Stimulated activated CD4-positive, alpha-beta T cell treated with anti-CD3 and anti-CD28 coated beads, Interleukin-15, amount 100 ng/mL, for 24 hours (primary cell): Measurements from ENCODE around the gene SYT2.
"Not testable (repeated sequence)": the region's sequence is repeated elsewhere in the genome, so short reads cannot be mapped to it uniquely, and the experiment has no call there.

Source experiments
- DNase-seq: peaks from one replicate; pipeline ENCODE4 v3.0.0-alpha.2; 2020

Gene SYT2

DNA sequence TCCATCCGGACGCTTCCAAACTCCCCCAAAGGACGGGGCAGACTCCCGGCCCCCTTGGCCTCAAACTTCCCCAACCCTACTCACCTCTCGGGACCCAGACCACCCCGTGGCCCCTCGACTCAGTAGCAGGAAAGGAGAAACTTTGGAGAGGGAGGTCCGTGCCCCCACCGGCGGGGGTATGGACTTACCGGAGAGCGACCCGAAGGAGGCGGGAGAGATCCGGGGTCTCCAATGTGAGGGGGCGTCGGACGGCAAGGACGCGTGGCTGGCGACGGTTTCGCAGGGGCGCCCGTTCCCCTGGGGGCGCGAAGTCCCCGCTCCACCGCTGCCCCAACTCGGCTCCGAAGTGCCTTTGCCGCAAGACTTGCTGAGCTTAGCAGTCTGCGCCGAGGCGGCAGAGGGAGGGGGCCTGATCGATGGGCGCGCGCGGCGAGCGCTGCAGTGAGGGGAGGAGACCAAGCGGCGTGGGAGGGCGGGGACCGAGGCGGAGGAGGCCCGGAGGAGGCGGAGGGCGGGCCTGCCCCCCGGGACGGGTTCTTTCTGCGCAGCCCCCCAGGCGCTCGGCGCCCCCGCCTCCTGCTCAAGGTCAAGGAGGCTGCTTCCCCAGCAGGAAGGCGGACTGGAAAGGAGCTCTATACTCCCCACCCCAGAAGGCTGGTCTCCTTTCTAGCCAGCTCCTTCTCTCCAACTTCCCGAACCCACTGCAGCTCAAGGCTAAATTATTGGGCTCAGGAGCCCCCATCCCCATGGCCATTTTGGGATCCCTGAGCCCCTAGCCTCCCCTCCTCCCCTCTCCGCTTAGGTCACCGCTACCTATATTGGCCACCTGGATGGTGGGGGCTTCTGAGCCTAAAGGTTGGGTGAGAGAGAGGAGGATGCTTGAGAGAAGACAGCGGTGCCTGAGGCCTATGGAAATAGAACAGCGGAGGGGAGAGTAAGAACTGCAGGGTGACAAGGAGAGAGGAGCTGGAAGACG lies at the start of gene SYT2:
Gene SYT2, minus strand, starts transcription at position 385 of the 976 bp plus-strand sequence. CDS start 104,682 bp downstream, outside the sequence.
- DNase-seq = peak; percentile 41

DNA sequence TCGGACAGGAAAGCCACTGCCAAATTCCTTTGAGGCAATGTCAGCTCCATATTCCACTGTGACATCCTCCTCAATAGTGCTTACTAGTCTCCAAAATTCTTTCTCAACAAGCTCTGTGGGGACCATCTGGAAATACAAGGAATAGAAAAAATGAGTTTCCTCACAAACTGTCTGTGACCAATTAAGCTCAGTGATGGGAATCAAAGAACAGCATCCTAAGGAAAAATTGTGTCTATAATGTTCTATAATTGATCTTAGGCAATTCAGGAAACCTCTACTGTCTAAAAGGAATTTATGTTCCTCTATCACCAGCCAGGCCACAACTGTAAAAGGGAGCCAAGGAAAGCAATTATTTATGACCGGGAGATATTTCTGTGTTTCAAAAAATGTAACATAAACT lies 46.1 kb upstream of the SYT2 start:
- no peak for DNase-seq

DNA sequence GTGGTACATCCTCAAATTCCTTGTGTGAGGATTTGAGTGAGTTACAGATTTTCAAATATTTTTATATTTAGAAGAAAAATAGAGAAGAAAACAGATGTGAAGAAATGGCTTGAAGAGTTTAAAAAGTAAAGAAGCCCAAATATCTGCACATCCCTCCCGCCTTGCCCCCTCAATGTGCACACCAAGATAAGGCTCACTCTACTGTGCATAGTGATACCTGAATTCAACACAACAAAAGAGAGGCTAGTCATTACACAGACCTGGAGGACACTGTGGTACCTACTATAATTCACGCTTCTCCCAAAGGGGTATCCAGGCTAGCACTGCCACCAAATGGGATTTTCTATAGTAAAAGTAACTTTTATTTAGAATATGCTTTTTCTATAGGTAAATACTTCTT lies 44.0 kb upstream of the SYT2 start:
- no peak for DNase-seq

DNA sequence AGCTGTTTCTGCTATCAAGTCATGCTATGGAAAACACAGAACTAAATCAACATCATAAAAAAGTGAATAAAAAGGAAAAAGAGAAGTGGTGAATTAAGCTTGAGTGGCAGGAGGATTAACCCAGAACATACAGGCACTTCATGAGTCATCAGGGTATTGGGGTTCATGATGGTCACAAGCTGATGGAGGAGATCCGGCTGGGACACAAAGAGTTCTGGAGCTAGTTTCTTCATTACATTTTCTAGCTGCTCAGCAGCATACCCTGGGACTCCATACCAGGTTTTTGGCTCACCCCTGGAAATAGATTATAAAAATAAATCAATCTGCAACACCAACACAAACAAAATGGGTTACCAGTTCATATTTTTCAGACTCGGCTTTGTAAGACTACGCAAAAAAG lies 42.5 kb upstream of the SYT2 start:
- no peak for DNase-seq

DNA sequence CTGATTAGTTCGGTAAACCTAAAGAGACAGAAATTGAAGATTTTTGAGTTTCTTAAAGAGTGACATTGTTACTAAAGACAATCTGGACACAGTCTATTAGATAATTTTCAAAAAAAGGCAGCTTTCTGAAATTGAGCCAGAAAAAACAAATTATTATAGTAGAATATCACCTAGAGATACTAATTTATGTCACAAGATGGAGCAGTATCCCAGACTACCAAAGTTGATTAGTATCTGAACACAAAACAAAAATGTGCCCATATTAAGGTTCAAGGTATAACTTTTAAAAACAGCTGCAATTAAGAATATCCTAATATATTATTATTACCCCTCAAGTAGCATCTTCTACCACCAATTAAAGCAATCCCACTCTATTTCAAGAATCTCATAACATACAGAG lies 40.5 kb upstream of the SYT2 start:
- no peak for DNase-seq

DNA sequence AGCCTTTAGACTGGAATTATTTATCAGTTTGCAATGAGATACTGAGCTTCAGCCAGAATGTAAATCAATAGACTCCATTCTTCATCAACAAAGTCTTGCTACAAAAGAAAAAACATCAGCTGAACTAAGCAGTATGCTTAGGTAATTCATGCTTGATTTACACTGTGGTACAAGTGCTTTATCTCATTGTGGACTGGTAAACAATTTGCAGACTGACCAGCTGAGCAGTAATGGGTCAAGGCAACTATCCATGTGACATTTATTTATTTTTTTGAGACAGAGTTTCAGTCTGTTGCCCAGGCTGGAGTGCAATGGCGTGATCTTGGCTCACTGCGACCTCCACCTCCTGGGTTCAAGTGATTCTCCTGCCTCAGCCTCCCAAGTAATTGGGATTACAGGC lies 39.8 kb upstream of the SYT2 start:
- no peak for DNase-seq

DNA sequence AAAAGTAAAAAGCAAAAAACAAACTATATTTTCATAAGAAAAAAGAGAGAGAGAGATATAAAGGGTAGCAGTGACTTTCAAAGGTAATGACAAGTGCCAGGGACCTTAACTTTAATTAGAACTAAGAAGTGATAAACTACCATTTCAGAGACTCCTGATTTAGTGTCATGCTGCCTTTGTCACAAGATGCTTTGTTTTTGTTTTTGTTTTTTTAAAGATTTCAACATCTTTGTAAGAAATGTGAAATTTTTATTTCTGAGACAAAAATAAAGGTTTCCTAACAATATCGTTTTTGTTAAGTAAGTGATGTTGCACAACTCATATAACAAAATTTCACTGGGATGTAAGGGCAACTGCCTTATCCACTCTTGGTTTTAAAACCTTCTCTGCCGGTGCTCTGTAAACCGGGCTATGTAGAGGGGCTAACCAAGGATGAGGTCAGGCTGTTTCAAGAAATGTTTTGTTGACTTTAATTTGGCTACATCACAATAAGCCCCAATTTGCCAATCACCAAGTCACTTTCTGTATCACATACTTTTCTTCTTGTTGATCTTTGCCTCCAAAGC lies 35.2 kb upstream of the SYT2 start:
- DNase-seq = no peak

DNA sequence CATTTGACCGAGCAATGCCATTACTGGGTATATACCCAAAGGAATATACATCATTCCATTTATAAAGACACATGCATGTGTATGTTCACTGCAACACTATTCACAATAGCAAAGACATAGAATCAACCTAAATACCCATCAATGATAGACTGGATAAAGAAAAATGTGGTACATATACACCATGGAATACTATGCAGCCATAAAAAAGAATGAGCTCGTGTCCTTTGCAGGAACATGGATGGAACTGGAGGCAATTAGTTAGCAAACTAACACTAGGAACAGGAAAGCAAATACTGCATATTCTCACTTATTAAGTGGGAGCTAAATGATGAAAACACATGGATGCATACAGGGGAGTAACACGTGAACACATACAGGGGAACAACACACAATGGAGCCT lies 34.5 kb upstream of the SYT2 start:
- not testable (repeated sequence) for DNase-seq

DNA sequence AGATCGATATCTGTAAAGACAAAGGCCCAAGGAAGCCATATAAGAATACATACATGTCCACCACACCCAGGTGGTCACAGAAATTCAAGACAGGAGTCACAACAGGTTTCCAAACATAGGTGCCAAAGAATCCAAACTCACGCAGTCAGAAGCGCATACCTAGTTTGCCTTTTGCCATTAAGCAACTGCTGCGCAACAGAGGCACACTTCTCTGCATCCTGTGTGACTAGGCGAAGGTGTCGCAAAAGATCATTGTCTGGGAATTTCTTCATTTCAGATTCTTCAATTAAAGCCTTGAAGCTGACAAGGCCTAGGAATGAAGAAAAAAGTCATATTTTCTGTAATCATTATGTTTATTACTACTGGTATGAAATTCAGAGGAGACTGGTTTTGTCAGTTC lies 32.2 kb upstream of the SYT2 start:
- no peak for DNase-seq

DNA sequence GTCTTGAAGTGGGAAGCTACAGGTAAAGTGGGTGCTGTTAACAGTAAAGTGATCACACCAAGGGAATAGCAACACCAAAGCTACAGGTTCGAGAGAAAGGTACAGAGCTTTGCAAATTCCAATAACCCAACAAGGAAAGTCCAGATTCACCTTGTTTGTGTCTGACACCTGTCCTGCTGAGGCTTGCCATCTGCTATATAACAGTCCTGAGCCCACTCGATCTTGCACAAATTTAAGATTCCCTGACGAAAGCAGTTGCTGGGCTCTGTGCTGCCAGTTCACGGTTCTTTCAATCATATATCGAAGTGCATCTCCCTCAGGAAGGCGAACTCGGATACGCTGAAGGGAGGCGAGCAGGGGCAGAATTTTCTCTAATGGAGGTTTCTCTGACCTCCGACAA lies 23.0 kb upstream of the SYT2 start:
- no peak for DNase-seq

DNA sequence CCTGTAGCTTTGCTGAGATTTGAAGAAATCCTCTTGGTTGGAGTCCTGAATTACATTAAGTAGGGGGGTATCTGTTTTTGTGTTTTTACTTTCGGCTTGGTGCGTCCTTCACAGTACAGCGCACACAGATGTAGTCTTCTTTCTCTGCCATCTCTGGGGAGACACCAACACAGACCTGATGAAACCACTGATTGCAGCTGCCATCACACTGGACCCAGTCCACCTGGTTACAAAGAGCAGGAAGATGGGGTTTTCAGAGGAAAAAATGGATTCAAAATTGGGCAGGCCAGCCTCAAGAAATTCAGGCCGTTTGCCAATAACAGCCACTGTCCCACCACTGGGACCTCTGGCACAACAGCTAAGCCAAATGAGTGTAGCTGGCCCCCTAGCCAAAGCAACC lies 18.7 kb upstream of the SYT2 start:
- no peak for DNase-seq

DNA sequence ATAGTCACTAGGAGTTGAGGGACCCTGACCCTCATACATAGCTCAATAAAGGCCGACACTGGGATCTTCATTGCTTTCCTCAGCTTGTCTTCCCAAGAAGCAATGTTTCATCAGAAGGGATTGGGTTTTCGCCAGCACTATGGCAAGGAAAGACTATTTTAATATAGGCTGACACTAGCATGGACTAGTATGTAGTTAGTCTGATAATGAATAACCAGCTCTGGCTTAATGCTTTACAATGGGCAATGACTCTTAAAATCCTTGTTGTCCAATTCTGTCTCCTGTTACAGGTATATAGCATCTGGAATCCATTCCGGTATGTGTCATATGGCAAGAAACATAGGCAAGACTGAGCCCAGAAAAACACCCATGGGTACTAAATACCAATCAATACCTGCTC lies 15.3 kb upstream of the SYT2 start:
- DNase-seq = no peak

DNA sequence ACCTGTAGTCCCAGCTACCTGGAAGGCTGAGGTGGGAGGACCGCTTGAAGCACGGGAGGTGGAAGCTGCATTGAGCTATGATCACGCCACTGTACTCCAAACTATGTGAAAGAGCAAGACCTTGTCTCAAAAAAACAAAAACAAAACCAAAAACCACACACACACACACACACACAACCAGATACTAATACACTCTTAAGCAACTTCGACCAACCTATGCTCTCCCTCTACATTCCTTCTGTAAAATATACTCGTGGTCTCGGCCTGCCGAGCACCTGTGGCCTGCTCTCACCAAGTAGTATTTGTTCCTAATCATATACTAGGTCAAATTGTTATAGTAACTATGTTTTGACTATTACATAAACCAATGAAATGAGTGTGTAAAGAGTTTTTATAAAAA lies 13.5 kb upstream of the SYT2 start:
- DNase-seq = no peak

DNA sequence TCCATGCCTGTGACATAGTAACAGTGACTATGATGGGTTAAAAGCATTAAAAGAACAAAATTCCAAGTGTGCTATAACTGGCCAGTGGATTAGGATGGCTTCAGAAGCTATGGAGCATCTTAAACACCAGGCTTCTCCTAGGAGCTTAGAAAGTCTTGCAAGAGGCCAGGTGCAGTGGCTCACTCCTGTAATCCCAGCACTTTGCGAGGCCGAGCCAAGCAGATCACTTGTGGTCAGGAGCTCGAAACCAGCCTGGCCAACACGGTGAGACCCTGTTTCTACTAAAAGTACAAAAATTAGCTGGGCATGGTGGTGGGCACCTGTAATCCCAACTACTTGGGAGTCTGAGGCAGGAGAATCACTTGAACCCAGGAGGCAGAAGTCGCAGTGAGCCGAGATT lies 12.8 kb upstream of the SYT2 start:
- DNase-seq = not testable (repeated sequence)

DNA sequence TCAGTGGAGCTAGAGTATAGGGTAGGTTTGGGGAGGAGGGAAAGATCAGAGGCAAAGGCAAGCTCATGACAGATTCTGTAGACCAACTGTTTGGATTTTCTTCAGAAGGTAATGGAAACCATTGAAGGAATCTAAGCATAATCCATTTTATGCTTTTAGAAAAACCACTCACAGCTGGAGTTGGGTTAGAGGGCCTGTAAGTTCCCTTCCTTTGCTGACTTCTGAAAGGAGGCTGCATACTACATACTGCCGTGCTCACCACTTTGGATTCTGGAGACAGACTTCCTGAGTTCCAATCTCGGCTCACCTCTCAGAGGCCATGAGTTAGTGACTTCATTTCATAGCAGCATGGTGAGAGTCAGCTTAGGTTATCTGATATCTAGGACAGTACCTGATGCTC lies 6.4 kb upstream of the SYT2 start:
- DNase-seq = no peak

DNA sequence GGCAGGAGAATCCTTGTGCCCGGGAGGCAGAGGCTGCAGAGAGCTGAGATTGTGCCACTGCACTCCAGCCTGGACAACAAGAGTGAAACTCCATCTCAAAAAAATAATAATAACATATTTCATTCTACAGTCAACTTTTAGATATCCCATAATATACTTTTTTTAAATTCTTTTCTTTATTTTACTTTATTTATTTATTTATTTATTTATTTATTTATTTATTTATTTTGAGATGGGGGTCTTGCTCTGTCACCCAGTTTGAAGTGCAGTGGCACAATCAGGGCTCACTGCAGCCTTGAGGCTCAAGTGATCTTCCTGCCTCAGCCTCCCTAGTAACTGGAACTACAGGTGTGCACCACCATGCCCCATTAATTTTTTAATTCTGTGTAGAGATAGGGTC lies 3.9 kb upstream of the SYT2 start:
- not testable (repeated sequence) for DNase-seq

DNA sequence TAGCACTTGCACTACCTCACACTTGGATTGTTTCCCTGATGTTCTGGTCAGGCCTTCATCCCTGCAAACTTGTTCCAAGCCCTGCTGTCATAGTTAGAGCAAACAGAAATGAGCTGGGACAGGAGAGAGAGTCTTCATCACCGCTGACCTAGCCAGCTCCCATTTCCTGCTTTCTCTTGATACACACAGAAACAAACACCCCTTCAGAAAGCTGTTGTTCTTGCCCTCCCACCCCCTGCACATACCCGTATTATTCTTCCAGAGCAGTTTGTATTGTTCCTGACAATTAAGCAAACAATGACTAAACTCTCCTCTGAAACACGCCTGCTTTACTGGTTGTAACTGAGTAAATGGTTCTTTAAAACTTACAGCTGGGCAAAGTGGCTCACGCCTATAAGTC lies 2.9 kb upstream of the SYT2 start:
- no peak for DNase-seq

DNA sequence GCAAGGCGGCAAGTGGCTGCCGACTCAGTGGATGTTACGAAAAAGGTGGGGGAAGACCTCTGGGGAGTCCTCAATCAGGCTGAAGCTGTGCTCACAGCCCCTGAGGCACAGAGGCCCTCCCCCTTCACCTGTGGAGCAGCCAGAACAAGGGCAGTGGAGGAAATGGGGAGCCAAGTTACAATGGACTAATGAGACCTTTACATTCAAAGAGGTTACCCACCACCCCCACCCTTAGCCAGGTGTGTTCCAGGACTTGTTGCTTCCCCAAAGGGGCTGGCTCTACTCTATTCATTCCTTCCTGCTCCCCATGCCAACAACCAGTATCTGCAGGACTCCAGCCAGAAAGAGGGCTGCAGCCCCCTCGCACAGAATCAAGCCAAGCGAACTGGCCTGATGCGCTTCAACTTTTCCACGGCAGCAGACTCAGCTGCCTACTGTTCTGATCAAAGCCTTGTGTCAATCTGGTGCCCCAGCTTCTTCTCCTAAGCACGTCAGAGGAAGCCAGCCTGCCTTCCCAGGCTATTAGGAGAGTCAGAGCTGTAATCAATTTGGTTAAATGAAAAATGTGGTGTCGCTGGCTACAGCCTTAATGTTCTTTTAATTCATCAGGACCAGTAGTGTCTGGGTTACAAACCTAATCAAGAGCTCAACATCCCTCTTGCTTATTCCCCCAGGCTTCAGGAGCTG lies 1.8 kb upstream of the SYT2 start:
- no peak for DNase-seq

DNA sequence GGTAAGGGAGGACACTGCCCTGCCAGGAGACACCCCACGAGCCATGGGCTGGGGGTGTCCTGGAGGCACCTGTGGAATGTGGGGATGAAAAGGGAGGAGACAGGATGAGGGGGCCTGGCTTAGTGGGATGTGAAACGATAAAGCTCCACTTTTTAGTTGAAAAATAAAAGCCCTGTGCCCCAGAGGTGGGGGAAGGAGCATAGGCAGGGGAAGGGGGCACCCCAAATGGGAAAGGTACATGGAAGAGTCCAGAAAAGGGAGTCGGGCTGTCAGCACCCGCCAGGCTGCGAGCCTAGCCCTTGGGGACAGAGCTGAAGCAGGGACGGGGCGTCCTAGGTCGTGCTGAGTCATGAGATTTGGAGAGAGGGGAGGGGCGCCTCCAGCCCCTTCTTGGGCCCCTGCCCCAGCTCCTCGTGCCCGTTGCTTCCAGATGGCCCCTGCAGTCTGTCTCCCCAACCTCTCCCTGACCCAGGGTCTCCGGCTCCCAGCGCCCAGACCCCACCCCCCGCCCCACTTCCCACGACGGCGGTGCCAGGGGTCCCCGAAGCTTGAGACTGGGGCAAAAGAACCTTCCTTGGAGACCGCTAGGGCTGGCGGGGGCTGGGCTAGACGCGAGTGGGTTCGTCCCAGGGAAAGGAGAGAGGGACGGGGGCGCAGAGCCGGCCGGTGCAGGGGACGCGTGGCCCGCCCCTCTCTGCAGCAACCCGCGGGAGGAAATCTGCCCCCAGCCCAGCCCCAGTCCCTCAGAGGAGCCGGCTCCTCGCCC lies 795 bp downstream of the SYT2 start:
- DNase-seq = no peak

DNA sequence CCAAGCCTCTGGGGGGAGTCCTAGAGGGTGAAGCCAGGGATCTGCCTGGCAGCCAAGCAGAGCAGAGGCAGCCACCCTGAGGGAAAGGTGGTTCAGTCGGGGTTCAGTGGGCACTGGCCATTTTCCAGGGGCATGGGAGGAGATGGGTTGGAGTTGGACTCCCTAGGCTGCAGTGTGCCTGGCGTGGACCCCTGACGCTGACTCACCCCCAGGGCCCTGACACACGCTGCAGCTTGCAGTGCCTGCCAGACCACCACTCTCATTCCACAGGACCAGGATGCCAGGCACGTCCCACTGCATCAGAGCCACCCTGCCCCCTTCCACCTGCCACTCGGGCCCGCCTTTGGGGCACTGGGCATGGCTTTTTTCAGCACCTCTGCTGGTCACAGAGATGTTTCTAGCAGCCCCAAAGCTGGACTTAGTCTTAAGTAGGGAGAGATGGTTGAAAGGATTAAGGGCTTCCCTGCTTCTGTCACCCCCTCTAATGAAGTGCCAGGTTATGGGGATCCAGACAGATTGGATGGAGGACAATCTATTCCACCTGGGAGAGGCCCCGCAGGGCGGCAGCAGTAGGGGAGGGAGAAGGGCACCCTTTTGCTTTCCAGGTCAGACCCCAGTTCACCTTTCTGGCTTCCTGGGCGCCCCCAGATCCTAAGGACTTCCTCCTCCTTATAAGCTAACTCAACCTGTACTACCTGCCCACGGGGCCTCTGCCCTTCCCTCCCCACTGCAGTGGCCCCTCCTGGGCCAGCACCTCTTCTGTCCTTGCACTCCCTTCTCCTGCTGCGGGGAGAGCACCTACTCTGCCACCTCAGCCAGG lies 1.6 kb downstream of the SYT2 start:
- DNase-seq = no peak

DNA sequence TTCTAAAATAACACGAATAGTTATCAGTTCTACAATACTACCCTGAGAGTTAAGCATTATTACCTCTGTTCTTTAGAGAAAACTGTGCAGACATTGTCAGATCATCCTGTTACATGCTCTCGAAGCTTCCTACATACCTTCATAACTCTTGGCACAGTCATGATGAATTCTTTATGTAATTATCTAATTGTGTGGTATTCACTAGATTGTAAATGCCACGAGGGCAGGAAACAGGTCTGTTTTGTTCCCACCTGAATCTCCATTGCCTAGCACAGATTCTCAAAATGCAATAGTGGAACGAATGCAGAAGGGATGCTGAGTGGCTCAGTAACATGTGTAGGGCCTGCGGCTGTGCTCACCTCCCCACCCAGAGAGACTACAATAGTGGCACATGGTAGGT lies 3.4 kb downstream of the SYT2 start:
- DNase-seq = no peak

DNA sequence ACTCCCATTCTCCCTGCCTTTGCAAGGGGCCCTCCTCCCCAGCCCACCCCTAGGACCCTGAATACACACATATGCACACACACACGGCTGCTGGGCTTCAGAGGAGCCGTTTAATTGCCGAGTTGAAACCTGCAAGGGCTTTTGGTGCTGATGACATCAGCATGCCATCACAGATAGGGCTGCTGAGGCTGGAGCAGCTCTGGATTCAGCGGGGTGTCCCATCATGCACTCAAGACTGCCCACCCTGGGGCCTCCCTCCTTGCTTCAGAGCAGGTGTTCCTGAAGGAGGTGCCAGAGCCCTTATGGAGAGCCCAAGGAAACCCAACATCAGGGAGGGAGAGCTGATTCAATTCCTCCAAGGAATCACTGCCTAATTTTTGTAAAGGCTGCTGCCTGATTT lies 5.7 kb downstream of the SYT2 start:
- DNase-seq = no peak
